Inflammatory macrophage treated with lipopolysaccharide for 4 hours (primary cell): ENCODE results near the gene WRAP53.

Experiments used
- DNase-seq: peaks from one replicate; pipeline ENCODE4 v3.0.0-alpha.2; 2020

Gene WRAP53

DNA sequence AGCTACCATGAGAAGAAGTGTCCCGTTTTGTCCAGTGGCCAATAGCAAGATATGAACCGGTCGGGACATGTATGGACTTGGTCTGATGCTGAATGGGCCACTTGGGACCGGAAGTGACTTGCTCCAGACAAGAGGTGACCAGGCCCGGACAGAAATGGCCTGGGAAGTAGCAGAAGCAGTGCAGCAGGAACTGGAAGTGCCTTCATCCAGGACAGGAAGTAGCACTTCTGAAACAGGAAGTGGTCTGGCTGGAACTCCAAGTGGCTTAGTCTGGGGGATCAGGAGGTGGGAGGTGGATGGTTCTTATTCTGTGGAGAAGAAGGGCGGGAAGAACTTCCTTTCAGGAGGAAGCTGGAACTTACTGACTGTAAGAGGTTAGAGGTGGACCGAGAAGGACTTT is 22.0 kb downstream of the WRAP53 start:
- peak; percentile 59 for DNase-seq

DNA sequence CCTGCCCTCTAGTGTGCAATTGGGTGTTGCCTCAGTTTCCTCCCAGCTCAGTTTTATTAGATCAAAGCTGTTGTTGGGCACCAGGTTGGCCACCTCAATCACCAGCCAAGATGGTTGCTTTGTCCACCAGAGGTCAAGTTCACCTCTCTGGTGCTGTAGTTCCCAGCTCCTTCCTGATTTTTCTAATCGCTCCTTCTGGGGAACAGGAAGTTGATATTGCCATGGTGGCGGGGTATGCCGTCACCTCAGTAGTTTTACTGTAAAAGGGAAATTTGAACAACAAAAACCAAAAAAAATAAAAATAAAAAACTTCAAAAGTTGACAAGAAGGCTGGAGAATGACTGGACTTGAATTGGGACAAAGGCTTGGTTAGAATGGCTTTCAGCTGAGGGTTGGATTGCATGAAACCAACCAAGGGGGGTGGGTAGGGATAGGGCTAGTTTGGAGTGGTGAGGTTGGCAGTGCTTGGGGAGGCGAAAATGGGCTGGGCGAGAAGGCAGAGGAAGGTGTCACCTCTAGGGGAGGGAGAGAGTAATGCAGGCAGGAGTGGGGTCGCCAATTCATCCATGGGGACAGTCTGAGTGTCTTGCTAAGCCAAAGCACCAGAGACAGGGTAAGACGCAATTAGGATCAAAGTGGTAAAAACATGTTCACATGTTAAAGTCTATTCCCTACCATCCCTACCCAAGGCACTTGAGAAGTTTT is 22.9 kb downstream of the WRAP53 start:
- peak; percentile 36 for DNase-seq

- no peak for DNase-seq
Observed at GRCh38 chr17:7712111-7712771, 24.0 kb downstream of the WRAP53 start.

- no peak for DNase-seq
Observed at GRCh38 chr17:7713782-7714181, 25.5 kb downstream of the WRAP53 start.

DNA sequence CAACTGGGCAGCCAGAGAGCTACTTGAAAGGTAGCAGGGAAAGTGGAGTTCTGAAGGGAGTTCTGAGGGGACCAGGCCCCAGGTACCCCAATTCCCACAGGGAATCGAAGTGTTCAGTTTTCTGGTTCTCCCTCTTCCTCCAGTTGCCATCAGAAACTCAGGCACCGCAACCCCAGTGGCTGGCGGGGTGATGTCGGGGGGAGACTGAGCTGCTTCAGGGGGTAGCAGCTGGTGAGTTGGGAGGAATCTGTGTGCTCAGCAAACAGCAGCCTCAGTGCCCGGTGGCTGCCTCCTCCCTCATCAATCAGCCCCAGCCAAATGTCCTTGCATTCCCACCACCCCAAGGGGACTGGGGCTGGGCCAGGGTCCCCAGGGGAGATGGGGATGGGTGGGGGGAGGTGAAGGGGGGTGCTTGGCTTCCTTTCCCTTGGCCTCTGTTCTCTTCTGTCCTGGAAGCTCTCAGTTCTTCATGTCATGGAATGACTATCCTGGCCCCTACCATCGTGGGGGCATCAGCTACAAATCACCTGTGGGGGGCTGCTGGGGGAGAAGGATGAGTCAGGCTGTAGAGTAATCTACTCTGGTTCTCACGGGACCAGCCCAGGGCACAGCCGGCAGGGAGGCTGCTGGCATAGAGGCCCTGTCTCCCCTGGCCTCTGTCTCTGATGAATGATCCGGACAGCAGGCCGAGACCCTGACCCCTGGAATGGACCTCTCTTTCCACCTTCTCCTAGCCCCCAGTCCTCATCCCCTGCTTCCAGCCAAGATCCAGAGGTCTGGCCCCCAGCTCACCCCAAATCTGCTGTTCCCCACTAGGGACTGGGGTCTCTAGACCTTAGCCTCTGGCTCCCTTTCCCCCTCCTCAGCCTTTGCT is 26.7 kb downstream of the WRAP53 start:
- DNase-seq, result no peak

GRCh38 chr17:7715936-7716886 is 27.9 kb downstream of the WRAP53 start:
- no peak for DNase-seq

DNA sequence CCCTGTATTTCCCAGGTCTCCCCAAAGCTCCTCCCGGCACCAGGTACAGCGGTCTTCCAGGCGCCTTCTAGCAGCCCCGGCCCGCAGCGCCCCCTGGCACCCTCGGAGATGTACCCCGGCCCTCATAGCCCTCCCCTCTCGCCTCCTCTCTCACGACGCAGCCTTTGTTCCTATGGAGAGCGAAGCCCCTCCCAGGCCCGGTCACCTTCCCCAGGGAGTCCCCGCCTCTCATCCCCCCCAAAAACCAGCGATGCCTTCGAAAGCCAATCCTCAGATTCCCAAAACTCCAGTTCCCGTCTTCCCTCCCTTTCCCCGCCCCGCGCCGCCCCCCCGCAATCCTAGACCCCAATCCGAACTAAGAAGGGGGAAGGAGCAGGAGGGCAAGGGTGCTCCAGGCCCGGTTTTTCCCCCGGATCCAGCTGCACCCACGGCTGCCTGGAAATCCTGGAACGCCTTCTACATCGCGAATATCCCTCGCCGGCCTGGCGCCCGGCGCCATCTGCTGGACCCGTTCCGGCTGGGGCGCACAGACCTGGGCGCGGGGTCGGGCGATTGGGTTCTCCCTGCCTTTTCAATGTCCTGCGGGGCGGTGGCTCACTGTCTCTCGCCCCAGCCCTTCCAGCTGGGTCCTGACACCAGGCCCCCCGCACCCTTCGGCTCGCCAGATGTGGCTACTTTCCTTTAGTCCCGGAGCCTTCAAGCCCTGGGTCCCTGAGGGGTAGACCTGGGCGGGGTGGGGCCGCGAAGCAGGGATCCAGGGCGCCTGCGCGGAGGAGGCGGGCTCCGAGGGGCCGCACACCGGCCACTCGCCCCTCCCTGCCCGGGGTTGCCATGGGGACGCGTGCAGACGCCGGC is 28.9 kb downstream of the WRAP53 start, which contains the start of gene DNAH2:
DNAH2 (plus strand) TSS at position 844 of the 855 bp plus-strand sequence. CDS start 1,991 bp downstream, outside the sequence.
- DNase-seq, result peak; percentile 52

DNA sequence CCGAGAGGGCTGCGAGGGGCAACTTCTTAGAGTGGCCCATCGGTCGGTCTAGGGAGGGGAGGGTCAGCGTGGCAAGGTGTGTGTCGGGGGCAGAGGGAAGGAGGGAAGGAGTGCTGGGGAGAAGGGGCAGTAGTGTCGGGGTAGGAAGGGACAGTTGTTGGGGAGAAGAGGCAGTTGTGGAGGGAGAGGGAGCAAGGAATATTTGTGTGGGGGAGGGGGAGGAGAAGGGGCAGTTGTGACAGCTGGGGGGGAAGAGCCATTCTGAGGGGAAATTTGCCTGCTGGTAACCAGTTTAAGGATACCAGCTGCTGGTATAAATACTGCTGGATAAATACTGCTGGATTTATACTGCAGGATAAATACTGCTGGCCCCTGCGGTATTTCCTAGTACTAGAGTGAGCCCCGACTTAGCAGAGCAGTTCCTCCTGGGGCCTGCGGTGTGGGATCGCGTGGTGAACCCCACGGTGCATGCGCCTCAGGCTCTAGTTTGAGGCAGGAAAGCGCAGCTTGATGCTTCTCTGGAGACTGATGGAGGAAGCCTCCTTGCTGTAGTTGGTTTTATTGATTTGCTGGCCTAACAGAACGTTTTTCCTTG is 29.6 kb downstream of the WRAP53 start:
- peak; percentile 11 for DNase-seq

- no peak for DNase-seq
Observed at GRCh38 chr17:7719661-7720060, 31.4 kb downstream of the WRAP53 start.

DNA sequence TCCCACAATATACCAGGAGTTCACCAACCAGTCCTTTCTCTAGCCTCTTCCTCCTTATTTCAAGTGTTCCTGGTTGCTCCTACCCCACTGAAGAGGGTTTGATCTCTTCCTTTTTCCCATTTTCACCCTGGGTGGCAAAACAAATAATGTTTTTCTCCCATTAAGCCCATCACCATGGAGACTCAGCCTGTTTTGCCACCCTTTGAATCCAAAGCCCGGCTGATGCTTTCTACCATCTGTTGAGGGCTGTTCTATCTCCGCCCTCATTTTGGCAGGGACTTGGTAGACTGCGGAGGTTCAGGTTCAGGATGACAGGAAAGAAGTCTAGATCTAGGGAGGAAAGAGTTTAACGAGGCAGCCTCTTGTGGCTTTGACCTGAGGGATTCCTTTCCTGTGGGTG is 31.8 kb downstream of the WRAP53 start:
- no peak for DNase-seq

DNA sequence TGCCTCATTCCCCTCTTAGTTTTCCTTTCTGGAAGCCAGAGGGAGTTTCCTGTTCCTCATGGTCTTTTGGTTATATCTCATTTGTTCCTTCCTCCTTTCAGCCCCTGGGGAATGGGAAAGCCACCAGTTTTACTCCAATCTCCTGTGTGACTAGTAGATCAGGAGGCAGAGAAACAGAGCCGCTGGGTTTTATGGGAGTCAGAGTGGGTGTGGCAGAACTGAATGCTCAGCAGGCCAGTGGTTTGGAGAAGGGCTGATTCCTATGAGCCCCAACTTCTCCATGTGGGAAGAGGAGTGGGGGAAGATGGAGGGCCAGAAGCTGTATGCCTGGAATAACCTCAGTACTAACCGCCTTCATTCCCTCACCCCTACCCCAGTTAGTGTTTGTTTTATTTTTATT is 33.3 kb downstream of the WRAP53 start:
- DNase-seq, result no peak

GRCh38 chr17:7727886-7728285 is 39.6 kb downstream of the WRAP53 start:
- no peak for DNase-seq

- DNase-seq, result peak; percentile 79
Observed at GRCh38 chr17:7729816-7730215, 41.5 kb downstream of the WRAP53 start.

- no peak for DNase-seq
Observed at GRCh38 chr17:7732981-7733539, 44.8 kb downstream of the WRAP53 start.

GRCh38 chr17:7737601-7738000 is 49.3 kb downstream of the WRAP53 start:
- no peak for DNase-seq

GRCh38 chr17:7739746-7740145 is 51.5 kb downstream of the WRAP53 start:
- no peak for DNase-seq

- no peak for DNase-seq
Observed at GRCh38 chr17:7740481-7741001, 52.3 kb downstream of the WRAP53 start.

GRCh38 chr17:7742729-7743128 is 54.5 kb downstream of the WRAP53 start:
- no peak for DNase-seq

DNA sequence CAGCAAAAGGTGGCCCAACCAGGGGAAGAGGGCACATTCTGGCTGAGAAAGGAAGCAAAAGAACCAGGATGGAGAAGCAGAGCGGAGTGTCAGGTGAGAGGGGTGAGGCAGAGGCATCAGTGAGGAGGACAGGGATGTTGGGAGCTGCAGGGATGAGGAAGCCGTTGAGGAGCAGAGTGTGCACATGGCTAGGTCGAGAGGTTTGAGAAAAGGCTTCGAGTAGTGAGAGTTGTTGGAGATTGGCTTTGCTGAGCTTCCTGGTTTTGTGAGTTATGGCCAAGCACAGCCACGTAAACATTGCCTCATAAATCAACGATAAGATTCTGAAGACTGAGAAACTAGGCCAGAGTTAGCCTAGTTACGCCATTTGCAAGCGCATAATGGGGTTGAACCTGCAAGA is 56.1 kb downstream of the WRAP53 start:
- no peak for DNase-seq

GRCh38 chr17:7745748-7746470 is 57.6 kb downstream of the WRAP53 start:
- peak; percentile 60 for DNase-seq
